Erythroblast (primary cell): ENCODE data around the gene ARHGAP26.

Experiments used
- GATA1 ChIP-seq: IDR thresholded peaks from 2 replicates; pipeline ENCODE4 v1.6.1; 2011; ENCODE audit warnings: low read depth, mild to moderate bottlenecking, control low read depth, low read length, moderate library complexity
- POLR2A ChIP-seq: IDR thresholded peaks from 2 replicates; pipeline ENCODE4 v1.6.1; 2011; ENCODE audit warnings: mild to moderate bottlenecking, low read length

- no peak for TF ChIP-seq POLR2A
- TF ChIP-seq GATA1 = no peak
Observed at GRCh38 chr5:142878111-142878510, 107.9 kb downstream of the ARHGAP26 start.
